AG08395 (cell line): Measurements from ENCODE around the gene TEDC1.

Experiments
- DNase-seq: peaks from one replicate; pipeline ENCODE4 v3.0.0; 2012; ENCODE audit warnings: mixed read lengths, low spot score

Gene TEDC1

GRCh38 chr14:105497671-105498429 lies 6.8 kb downstream of the TEDC1 start:
- no peak for DNase-seq

- no peak for DNase-seq
These were observed 7.6 kb downstream of the TEDC1 start for GRCh38 chr14:105498430-105499255.

GRCh38 chr14:105499256-105500035 lies 8.4 kb downstream of the TEDC1 start:
- no peak for DNase-seq

- no peak for DNase-seq
These were observed 9.1 kb downstream of the TEDC1 start for GRCh38 chr14:105500036-105500725.

- no peak for DNase-seq
These were observed 9.7 kb downstream of the TEDC1 start for GRCh38 chr14:105500726-105501101.

GRCh38 chr14:105501504-105502291 lies 10.7 kb downstream of the TEDC1 start:
- no peak for DNase-seq

- no peak for DNase-seq
These were observed 11.6 kb downstream of the TEDC1 start for GRCh38 chr14:105502446-105503295.

GRCh38 chr14:105503296-105503640 lies 12.2 kb downstream of the TEDC1 start:
- no peak for DNase-seq

GRCh38 chr14:105503935-105504692 lies 13.1 kb downstream of the TEDC1 start:
- no peak for DNase-seq

GRCh38 chr14:105505101-105505500 lies 14.1 kb downstream of the TEDC1 start:
- no peak for DNase-seq

GRCh38 chr14:105507247-105507646 lies 16.2 kb downstream of the TEDC1 start:
- no peak for DNase-seq

GRCh38 chr14:105508069-105508468 lies 17.0 kb downstream of the TEDC1 start:
- no peak for DNase-seq

GRCh38 chr14:105508601-105509000 lies 17.6 kb downstream of the TEDC1 start:
- no peak for DNase-seq

GRCh38 chr14:105517096-105517495 lies 26.1 kb downstream of the TEDC1 start:
- DNase-seq: no peak

GRCh38 chr14:105519946-105520698 lies 29.1 kb downstream of the TEDC1 start:
- DNase-seq: no peak

- no peak for DNase-seq
These were observed 34.3 kb downstream of the TEDC1 start for GRCh38 chr14:105525326-105525725.

- peak; percentile 46 for DNase-seq
These were observed 35.1 kb downstream of the TEDC1 start, which contains the start of gene TMEM121 for GRCh38 chr14:105525861-105526775. TSS of gene TMEM121 (plus strand) at chr14:105526583. CDS start at chr14:105528835, 2,252 bp downstream.
